Urothelium cell line (cell line): ENCODE measurements around the gene AFF4.

Experiments used
- DNase-seq: peaks from one replicate; pipeline ENCODE4 v3.0.0; 2011; ENCODE audit warnings: low spot score, mixed read lengths
- FAIRE-seq: peaks from 2 replicates; lab custom pipeline; 2011; peaks lifted over from hg19 to GRCh38; lab: Jason Lieb, UNC

The AFF4 gene

GRCh38 chr5:132895719-132896305, 67.6 kb downstream of the AFF4 start:
- FAIRE-seq = no peak

DNA sequence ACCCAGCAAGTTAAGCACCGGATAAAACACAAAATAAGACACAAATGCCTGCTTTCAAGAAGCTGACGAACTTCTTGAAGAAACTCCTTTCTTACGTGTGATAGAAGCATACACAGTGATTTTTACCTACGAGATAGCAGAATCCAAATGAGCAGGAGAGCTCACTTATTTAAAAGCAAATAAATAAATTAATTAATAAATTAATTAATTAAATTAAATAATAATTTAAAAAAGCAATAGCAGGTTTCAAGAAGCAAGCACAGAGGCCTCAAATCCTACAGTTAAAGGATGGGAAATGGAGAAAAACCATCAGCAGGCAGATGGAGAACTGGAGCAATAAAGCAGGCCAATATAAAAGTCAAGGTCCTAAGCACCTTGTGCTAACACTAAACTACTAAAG, 72.6 kb downstream of the AFF4 start:
- FAIRE-seq = no peak
- DNase-seq = no peak

More at GRCh38 chr5:132895719-132896305, 67.6 kb downstream of the AFF4 start:
- no peak for DNase-seq

- DNase-seq = no peak
- no peak for FAIRE-seq
Measured at GRCh38 chr5:132889501-132889900, 73.9 kb downstream of the AFF4 start.

DNA sequence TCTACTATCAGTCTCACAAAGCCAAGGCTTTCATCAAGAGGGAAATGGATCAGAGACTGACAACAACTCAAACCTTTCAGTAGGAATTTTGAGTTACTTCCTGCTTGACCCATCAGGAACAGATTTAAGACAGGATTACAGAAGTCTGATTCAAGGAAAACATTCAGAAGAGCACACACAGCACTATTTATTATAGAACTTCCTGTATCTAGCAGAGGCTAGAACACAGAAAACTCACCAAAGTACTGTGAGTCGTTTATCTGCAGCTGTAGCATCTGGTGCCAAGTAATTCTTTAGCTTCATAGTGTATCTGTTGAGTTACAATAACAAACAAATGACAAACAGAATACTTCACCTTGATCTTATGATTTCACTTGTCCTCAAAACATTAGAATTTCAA, 76.2 kb downstream of the AFF4 start:
- DNase-seq (no peak), FAIRE-seq (no peak)

DNA sequence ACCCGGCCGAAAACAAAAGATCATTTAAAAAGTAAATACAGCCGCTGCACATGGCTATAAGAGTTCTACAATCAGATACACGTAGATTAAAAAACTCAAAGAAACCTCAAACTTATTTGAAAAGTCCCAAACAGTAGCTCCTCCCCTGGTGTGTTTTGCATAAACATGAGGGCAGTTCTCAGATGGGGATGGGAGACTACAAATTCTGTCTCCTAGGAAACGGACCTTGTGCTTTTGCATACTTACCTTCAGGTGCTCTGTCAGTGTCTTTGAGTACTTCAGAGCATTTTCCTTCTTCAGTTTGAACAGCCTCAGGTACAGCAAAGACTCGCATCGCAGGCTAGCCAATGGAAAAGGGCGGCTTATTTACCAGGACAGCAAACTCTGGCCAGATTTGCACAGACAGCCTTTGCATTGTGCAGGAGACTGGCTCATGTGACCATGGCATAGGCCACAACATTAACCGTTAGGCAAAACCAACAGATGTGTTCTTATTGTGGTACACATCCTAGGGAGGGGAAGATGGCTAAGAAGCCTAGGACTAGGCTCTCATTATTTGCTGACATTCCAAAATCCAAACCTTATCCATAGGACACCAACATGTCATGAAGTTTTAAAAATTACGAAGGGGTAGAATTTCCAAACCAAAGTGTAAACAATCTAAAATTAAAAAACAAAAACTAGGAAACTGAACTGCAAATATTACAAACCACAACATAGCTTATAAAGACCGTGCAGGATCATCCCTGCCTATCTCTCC, 77.2 kb downstream of the AFF4 start:
- FAIRE-seq (no peak), DNase-seq (no peak)

DNA sequence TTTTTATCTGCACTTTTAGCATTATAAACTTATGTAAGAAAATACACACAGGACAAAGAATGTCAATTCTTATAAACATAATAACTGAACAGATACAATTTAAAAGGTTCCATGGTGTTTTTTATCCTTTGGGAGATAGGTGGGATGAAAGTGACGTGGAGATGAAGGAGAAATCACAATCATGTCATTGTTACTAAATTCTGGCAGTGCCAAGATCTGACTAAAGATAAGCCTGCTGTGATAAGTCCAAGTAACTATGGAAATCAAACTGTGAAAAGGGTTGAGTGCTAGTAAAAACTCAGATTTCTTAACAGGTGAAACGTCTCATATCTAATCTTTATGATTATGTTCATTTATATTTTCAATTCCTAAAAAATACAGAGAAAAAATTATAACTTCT, 78.9 kb downstream of the AFF4 start:
- DNase-seq = no peak
- no peak for FAIRE-seq

DNA sequence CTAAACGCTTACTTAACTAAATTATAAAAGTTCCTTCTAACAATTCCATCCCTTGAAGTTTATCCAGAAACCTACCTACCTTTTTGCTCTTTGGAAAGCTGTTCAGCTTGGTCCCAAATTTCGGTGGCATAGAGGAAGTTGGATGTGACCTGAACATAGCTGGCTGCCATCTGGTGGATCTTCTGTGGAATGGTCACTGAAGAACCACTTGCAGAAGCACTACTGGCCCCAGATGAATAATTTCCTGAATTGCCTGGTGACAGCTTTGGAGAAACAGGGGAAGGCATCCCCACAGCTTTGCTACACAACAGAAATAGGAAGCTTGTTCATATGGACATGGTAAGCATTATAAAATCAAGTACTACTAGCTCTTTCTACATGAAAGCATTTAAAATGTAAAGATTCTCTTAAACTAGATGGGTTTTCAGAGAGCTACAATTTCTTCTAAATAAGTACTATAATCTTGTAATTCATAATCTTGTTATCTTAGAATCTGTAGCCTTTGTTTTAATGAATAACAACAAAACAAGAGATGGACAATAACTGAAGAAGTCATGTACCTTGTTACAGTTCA, 80.1 kb downstream of the AFF4 start:
- peak; percentile 73 for DNase-seq
- no peak for FAIRE-seq

DNA sequence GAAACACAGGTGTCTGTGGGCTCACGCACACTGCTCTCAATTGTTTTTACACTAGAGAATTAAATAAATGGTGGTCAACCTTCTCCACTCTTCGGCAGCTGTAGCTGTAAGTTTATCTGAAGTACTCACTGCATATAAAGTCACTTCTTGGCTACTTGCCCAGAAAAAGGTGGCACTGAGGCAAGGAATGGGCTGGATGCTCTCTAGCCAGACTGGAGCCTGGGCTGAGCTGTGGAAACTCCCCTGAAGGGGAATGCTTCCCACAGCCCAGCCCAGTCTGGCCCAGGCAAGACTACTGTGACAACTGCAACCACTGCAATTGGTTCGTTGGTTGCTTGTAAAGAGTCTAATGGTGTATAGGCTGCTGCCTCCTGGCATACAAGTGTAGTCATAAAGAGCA, 85.5 kb downstream of the AFF4 start:
- DNase-seq (no peak), FAIRE-seq (no peak)

- DNase-seq (no peak), FAIRE-seq (no peak)
Measured at GRCh38 chr5:132877466-132877865, 86.0 kb downstream of the AFF4 start.

GRCh38 chr5:132876020-132876759, 87.2 kb downstream of the AFF4 start:
- FAIRE-seq (peak; percentile 42), DNase-seq (no peak)

DNA sequence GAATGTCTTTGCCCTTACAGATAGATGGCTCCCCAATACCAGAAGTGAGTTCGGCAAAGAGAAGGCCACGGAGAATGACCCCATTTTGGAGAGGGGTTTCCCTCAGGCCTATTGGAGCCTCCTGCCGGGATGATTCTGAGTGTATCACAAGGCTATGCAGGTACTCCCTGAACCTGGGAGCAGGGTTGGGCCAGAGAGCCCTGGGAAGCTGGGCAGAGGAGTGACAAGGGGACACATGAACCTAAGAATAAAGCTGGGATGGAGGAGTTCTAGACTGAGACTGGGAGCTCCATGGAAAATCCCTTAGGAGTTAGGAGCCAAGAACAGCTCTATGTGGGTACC, 89.5 kb downstream of the AFF4 start:
- DNase-seq = no peak
- no peak for FAIRE-seq

- no peak for DNase-seq
- FAIRE-seq = no peak
Measured at GRCh38 chr5:132873119-132873929, 90.1 kb downstream of the AFF4 start, which contains the start of gene LEAP2. LEAP2 (plus strand) TSS chr5:132873668; CDS start chr5:132873695, 27 bp downstream.

DNA sequence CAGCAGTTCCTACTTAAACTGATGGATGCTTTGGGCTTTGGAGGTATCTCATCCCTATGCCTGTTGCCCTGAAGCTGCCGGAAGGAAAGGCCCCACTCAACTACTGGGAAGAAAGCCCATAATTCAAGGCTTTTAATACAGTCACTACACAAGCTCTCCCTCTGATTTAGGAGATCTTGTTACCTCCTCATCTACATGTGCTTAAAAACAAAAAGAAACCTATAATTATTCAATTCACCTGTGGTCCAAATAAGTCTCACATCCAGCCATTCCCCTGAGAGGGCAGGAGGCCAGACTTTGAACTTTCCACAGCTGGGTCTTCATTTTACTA, 90.7 kb downstream of the AFF4 start:
- FAIRE-seq = no peak

DNA sequence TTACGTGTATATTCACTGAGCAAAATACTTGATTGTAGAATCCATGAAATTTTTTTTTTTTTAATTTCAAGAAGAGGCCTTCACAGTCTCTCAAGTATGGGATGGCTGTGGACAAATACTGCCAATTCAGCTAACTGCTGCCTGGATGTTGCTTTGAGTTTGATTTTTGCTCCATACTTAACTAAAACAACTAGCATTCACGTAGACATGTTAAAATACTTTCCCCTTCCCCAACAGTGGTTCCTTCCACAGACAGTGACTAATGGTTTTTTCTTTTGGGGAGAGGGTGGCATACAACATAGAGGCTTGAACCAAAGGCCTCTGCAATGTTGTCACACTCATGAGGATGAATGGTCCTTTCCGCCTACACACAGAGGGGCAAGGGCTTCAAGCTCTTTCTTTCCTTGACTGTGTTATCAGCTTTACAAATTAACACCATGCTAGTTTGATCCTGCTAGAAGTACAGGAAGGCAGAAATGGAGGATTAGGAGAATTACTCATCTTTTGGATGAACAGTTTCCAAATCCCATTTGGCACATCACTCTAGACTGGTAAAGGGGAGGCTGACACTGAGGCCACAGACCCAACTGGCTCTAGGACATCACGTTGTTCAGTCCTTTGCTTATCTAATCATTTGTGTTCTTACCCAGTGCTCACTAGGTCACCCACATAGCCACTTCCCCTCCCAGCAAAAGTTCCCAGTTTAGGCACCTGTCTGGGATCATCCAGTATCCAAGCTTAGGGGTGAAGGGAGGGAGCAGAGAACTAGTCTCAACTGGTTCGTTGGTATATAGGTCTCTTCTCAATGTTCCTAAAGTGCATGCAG, 91.8 kb downstream of the AFF4 start:
- DNase-seq = no peak
- no peak for FAIRE-seq

More for the DNA sequence above, 90.7 kb downstream of the AFF4 start:
- no peak for DNase-seq

DNA sequence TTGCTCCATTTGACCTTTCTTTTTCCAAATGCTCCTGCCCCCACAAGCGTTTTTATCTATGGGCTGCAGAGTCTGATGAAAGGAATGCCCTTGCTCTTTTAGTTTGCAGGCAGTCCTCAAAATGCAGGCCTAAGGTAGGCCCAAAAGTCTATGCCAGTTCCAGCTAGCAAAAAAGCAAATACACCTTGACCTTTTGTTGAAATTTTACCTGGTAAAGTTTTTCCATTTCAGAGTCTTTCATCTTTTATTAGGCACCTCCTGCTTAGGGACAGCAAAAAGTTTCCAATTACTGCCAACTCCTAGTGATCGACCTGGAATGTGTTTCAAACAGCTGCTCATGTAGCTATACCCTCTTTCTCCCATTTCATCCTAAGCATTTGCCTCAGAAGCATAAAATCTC, 92.6 kb downstream of the AFF4 start:
- FAIRE-seq (no peak), DNase-seq (no peak)

GRCh38 chr5:132868754-132869153, 94.7 kb downstream of the AFF4 start:
- DNase-seq = no peak
- FAIRE-seq = no peak

- no peak for DNase-seq
- no peak for FAIRE-seq
Measured at GRCh38 chr5:132867046-132867451, 96.4 kb downstream of the AFF4 start.

DNA sequence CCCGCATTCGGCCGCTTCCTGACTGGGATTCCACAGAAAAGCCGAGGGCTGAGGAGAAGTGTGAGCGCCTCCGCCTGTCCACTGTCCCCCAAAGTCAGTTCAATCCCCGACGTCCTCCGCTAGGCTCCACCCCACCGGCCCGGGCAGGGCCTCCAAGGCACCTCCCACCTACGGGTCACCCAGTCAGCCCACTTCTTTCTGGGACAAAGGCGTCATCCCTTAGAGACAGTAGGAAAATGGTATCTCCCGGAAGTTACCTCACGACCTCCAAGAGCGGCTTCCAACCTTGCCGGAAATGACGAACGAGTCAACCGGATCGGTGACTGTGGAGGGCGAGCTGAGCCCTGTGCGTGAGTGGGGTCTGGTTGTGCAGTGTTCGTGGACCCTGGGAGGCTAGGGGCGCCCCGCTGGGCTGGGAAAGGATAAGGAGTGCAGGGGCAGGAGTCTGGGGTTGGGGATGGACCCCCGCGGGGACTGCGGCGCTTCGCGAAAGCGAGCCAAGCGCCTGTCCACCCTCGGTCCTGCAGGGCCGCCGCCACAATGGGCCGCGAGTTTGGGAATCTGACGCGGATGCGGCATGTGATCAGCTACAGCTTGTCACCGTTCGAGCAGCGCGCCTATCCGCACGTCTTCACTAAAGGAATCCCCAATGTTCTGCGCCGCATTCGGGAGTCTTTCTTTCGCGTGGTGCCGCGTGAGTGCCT, 96.9 kb downstream of the AFF4 start, which contains the start of the genes GDF9 and UQCRQ:
Gene GDF9 (minus strand): TSS at position 128 of the 704 bp plus-strand sequence. CDS start 1,936 bp downstream, outside the sequence.
Gene UQCRQ (plus strand): TSS at position 301 of the 704 bp plus-strand sequence. CDS start 240 bp downstream, at position 541.
- DNase-seq (peak; percentile 99), FAIRE-seq (peak; percentile 84)
